Astrocyte of the hippocampus (primary cell): ENCODE data around the gene CLASP1.
"Not testable (repeated sequence)": the region's sequence is repeated elsewhere in the genome, so short reads cannot be mapped to it uniquely, and the experiment has no call there.

Source experiments
- DNase-seq: peaks from one replicate; pipeline ENCODE4 v3.0.0; 2011; ENCODE audit warnings: low read depth, low spot score

Gene CLASP1

GRCh38 chr2:121617042-121617599, 32.1 kb downstream of the CLASP1 start:
- DNase-seq = no peak

GRCh38 chr2:121613774-121614173, 35.5 kb downstream of the CLASP1 start:
- no peak for DNase-seq

DNA sequence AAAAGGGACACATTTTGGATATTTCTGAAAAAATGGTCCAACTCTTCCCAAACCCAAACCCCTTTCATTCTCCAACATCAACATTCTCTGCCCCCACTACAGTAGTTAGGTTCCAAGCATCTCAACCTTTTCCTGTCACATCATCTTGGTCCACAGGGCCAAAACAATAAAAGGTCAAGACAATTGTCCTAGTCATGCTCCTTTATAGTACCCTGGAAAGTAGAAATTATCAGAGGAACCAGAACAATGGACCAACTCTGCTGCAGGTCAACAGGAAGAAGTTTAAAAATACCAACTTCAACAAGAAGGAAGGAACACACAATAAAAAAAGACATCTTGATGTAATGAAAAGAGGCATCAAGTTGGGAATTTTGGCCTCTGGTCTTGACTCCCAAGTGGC, 36.1 kb downstream of the CLASP1 start:
- no peak for DNase-seq

GRCh38 chr2:121611730-121612705, 37.2 kb downstream of the CLASP1 start:
- no peak for DNase-seq

DNA sequence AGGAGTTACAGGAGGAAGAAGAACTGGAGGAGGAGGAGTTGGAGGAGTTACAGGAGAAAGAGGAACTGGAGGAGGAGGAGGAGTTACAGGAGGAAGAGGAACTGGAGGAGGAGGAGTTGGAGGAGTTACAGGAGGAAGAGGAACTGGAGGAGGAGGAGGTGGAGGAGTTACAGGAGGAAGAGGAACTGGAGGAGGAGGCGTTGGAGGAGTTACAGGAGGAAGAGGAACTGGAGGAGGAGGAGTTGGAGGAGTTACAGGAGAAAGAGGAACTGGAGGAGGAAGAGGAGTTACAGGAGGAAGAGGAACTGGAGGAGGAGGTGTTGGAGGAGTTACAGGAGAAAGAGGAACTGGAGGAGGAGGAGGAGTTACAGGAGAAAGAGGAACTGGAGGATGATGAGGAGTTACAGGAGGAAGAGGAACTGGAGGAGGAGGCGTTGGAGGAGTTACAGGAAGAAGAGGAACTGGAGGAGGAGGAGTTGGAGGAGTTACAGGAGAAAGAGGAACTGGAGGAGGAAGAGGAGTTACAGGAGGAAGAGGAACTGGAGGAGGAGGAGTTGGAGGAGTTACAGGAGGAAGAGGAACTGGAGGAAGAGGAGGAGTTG, 38.1 kb downstream of the CLASP1 start:
- DNase-seq = not testable (repeated sequence)

DNA sequence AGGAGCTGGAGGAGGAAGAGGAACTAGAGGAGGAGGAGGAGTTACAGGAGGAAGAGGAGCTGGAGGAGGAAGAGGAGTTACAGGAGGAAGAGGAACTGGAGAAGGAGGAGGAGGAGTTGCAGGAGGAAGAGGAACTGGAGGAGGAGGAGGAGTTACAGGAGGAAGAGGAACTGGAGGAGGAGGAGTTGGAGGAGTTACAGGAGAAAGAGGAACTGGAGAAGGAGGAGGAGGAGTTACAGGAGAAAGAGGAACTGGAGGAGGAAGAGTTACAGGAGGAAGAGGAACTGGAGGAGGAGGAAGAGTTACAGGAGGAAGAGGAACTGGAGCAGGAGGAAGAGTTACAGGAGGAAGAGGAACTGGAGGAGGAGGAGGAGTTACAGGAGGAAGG, 38.8 kb downstream of the CLASP1 start:
- not testable (repeated sequence) for DNase-seq

DNA sequence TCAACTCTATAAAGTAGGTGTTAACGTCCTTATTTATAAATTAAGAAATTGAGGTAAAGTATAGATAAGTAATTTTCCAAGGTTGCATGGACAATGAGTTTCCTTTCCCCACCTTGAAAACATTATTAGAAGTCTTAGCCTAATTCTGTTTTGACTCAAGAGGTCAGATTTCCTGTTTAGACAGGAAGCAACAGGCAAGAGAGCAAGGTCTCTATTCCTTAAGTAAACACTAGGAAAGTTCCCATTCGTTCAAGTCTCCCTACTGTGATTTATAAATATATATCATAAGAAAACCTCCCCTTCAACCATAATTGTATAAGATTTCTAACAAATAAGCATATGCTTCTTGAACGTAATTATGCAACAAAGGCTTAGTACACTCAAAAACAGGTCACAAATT, 40.3 kb downstream of the CLASP1 start:
- DNase-seq = no peak

GRCh38 chr2:121608367-121608766, 40.9 kb downstream of the CLASP1 start:
- peak; percentile 26 for DNase-seq

- DNase-seq = no peak
These were observed 43.2 kb downstream of the CLASP1 start for GRCh38 chr2:121605820-121606733.

DNA sequence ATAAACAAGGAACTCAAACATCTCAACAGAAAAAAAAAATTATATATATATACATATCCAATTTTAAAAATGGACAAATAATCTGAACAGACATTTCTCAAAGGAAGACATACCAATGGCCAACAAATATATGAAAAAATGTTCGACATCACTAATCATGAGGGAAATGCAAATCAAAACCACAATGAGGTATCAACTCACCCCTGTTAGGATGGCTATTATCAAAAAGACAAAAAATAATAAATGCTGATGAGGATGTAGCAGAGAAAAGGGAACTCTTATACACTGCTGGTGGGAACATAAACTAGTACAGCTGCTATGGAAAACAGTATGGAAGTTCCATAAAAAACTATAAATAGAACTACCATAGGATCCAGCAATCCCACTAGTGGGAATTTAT, 46.1 kb downstream of the CLASP1 start:
- DNase-seq = no peak

- DNase-seq = no peak
These were observed 49.2 kb downstream of the CLASP1 start for GRCh38 chr2:121599963-121600651.

DNA sequence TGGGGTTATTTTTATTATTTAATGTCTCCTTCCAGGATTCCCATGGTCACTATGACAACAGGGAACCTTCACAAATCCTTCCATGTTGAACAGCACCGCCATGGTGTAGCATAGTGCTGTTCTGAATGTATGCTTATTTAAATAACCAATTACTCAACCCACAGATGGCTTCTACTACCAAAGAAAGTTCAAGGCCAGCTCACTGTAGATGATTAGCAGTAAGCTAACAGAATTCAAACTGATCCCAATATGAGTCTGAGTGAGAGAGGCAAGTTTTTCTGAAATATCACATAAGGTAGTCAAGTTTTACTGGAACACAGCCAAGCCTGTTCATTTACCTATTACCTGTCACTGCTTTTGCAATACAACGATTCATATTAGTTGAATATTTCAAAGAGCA, 51.2 kb downstream of the CLASP1 start:
- DNase-seq = no peak

DNA sequence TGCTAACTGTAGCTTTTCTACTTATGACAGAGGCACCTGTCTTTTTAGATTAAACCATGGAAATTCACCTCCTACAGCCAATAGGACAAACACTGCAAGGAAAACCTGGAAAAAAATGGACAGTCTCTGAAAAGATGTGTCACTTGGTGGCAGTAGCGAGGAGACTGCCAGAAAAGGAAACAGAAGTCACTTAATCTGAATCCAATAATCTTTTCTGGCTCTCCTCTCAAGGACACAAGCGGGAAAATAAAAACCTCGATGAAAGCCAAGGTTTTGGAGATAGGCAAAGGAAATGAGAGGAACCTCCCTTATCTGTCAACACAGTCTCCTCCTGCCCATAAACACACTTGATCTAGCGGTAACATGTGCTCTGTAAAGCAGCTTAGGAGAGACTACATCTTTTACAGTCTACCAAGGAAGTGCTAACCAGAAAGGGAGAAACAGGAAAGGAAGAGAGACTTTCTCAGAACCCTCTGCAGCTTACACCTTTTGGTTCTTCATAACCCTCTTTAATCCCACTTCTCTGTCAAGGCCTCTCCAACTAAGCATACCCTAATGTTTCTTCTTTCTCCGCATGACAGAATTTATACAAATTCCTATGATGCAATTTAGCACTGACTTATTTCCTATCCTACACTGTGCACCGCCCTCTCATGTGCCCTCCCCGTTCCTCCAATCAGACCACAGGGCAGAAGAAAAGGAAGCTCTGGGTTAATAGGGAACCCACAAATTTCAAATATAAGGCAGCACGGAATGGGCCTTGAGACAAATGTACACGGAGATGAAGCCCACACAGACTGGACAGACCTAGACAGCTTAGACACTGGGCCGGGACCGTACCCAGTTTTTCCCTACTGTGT, 52.8 kb downstream of the CLASP1 start:
- DNase-seq = peak; percentile 53

GRCh38 chr2:121595012-121595891, 54.0 kb downstream of the CLASP1 start:
- no peak for DNase-seq

DNA sequence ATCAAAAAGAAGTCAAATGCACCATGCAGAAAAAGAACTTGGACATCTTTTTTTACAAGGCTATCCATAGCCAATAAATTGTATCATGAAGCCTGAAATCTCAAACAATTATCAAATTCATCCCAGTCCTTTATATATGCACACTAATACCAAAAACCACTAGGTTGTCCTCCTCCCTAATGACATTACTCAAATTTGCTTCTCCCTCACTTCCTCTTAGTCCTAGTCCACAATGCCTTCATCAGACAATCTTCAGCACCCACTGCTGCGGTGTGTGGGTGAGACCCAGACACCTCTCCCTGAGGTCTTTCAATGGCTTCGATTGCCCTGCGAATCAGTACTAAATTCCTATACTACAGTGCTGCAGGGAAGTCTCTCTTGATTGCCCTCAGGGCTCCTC, 58.1 kb downstream of the CLASP1 start:
- DNase-seq = no peak

DNA sequence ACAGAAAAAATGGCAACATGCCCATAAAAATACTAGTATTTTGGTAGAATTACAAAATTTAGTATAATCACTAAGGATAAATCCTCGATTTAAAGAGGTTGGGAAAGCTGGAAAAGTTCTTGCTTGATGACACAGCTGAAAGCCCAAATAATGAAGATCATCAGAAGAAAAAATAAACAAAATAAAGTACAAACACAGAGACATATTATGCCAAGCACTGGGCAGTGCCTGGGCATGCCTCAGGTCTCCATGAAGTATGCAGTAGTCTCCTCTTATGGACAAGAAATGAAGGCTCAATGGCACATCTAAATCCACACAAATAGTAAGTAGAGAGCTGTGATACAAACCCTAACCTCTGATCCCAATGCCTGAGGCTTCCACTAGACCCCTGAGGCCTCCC, 60.9 kb downstream of the CLASP1 start:
- no peak for DNase-seq

GRCh38 chr2:121587131-121587530, 62.1 kb downstream of the CLASP1 start:
- no peak for DNase-seq

DNA sequence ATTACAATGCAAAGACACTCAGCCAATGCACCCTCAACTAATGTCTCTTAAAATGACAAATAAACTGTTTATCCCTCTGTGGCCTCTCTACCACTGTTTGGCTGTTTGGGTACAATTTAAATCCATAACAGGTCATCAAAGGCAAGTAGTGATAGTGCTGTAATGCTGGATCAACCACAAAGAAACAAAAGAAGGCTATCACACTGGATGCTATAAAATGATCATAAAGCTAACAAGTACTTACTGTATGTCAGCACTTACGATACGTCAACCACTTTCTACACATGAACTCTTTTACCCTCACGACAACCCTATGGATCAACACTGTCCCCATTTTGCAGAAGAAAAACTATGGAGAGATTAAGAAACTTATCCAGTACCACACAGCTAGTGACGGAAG, 64.5 kb downstream of the CLASP1 start:
- DNase-seq = no peak

DNA sequence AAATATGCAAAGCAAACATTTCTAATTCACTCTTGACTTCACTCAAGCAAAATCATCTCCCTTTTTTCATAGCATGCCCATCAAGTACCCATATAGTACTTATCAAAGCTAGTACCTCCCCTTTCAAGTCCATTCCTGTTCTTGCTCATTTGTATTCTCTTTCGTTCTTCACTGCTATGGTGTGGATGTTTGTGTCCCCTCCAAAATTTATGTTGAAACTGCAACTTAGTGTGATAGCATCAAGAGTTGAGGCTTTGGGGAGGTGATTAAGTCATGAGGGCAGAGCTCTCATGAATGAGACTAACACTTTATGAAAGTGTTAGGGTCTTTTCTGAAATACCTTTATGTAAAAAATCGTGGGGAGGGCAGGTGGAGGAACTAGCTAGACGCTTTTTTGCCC, 65.7 kb downstream of the CLASP1 start:
- DNase-seq = no peak
